ENCODE data around the gene ZNF740. TPM values are rescaled to one million over a fixed set of nuclear protein-coding genes. Genes with fewer than 3 reads are reported as not detected.

The ZNF740 gene
- total RNA-seq, 1 experiment from 2014 or later: 41.2 TPM

DNA sequence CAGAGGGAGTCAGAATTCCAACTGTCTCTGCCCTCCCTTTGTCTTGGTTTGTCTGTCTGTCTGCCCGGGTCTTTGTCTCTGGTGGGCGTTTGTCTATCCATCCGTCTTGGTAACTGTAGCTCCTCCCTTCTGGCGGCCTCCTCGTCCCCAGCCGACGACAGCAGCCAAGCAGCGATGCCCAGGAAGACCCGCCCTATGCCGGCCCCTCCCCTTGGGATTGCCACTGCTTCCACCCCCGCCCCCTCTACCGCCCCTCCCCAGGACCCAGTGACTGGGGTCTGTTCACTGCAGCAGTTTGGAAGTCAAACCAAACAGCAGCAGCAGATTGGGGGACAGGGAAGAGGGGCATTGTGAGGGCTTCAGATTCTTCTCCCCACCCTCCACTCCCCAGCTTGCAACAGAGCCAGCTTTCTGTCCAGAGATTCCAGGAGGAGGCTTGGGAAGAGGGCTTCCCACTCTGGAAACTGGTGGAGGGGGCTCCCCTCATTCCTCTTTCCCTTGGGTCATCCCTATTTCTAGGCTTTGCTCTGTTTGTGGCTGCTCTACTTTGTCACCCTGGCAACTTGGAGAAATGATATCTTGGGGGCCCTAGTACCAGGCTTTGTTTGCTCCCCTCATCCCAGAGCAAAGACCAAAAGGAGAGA, 53.9 kb downstream of the ZNF740 start:
- H3K18ac ChIP-seq (ENCODE audit: insufficient read length, low read depth, low read length): no peak overlapping the region
- no peak overlapping the region for H4K91ac ChIP-seq (ENCODE audit: insufficient read length, low read depth, low read length)
- peaks cover 16% of the 10 kb centered on the region for H3K23me2 ChIP-seq (ENCODE audit: insufficient read length, low read depth, low read length, poor library complexity, severe bottlenecking)
- WGBS (ENCODE audit: extremely low coverage, insufficient read length, low lambda C conversion rate): no CpG with 5 or more reads among the region's 12 CpGs
- H3K4ac ChIP-seq (ENCODE audit: low read depth, low read length): no peak overlapping the region
- no peak overlapping the region for H3K9ac ChIP-seq (ENCODE audit: extremely low read depth, insufficient read length, low read length)
- H3K9me3 ChIP-seq (ENCODE audit: control insufficient read depth, low read depth, low read length): no peaks in the 10 kb centered on the region
- no peak overlapping the region for H2AK5ac ChIP-seq (ENCODE audit: insufficient read length, low read length)
- peaks cover 14% of the 10 kb centered on the region for H3K27me3 Mint-ChIP-seq (ENCODE audit: low read depth)
- H3K4me2 ChIP-seq (ENCODE audit: insufficient read depth, insufficient read length, low read length): peak overlapping the region; percentile 25
- peaks cover 64 to 65% of the 10 kb centered on the region in 2 experiments for H3K4me1 Mint-ChIP-seq
- no peak overlapping the region for H3K23ac ChIP-seq (ENCODE audit: insufficient read length, low read depth, low read length)
- no peak overlapping the region for H3K27ac ChIP-seq (ENCODE audit: insufficient read length, low read depth, low read length)
- H3K27me3 ChIP-seq (ENCODE audit: insufficient read depth, low read length): peaks cover 3% of the 10 kb centered on the region
- H4K8ac ChIP-seq (replicated peaks; ENCODE audit: insufficient read length, low read depth, low read length): no peak overlapping the region
- no peak overlapping the region for H2BK20ac ChIP-seq (ENCODE audit: low read depth, low read length, poor library complexity, severe bottlenecking)
- no peak overlapping the region for H4K5ac ChIP-seq (ENCODE audit: insufficient read length, low read depth, low read length)
- H3K36me3 Mint-ChIP-seq (ENCODE audit: insufficient read depth in 1 of 3, low read depth in 3 of 3): peaks cover 0 to under 1% (median 0%) of the 10 kb centered on the region in 3 experiments; a peak in 2 of 7 replicates
- H2BK120ac ChIP-seq (ENCODE audit: low read depth, low read length, poor library complexity, severe bottlenecking): no peak overlapping the region
- peak; percentile 91 for DNase-seq
- no peaks in the 10 kb centered on the region for H3K9me3 Mint-ChIP-seq
- TF ChIP-seq, protein P1, sequence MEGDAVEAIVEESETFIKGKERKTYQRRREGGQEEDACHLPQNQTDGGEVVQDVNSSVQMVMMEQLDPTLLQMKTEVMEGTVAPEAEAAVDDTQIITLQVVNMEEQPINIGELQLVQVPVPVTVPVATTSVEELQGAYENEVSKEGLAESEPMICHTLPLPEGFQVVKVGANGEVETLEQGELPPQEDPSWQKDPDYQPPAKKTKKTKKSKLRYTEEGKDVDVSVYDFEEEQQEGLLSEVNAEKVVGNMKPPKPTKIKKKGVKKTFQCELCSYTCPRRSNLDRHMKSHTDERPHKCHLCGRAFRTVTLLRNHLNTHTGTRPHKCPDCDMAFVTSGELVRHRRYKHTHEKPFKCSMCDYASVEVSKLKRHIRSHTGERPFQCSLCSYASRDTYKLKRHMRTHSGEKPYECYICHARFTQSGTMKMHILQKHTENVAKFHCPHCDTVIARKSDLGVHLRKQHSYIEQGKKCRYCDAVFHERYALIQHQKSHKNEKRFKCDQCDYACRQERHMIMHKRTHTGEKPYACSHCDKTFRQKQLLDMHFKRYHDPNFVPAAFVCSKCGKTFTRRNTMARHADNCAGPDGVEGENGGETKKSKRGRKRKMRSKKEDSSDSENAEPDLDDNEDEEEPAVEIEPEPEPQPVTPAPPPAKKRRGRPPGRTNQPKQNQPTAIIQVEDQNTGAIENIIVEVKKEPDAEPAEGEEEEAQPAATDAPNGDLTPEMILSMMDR (conservative IDR thresholded peaks at IDR 0.05): no peak
- no peak overlapping the region for H2AFZ ChIP-seq (ENCODE audit: low read length)
- no peak overlapping the region for H3K56ac ChIP-seq (ENCODE audit: insufficient read length, low read depth, low read length)
- H4K20me1 ChIP-seq (ENCODE audit: control insufficient read depth, insufficient read depth, insufficient read length): no peaks in the 10 kb centered on the region
- no peak overlapping the region for H3T11ph ChIP-seq (ENCODE audit: low read length)
- no peaks in the 10 kb centered on the region for H3K79me1 ChIP-seq (ENCODE audit: insufficient read depth, low read depth, low read length, poor library complexity, severe bottlenecking)
- peak overlapping the region; percentile 16 to 67; a peak in 3 of 5 replicates for H3K4me3 Mint-ChIP-seq
- H2BK5ac ChIP-seq (ENCODE audit: insufficient read length, low read length): no peak overlapping the region
- H2BK12ac ChIP-seq (ENCODE audit: insufficient read length, low read depth, low read length): no peak overlapping the region
- H3K4me1 ChIP-seq (ENCODE audit: insufficient read depth, low read length): peaks cover 22% of the 10 kb centered on the region; the same call in 1 of the 2 replicates
- H3K14ac ChIP-seq (ENCODE audit: insufficient read depth, low read length): no peak overlapping the region
- no peak overlapping the region for H2BK15ac ChIP-seq (ENCODE audit: low read depth, low read length)
- peak overlapping the region in 2 of 3 experiments; percentile 78 to 84; a peak in 5 of 7 replicates for H3K27ac Mint-ChIP-seq
- H3K79me2 ChIP-seq (ENCODE audit: insufficient read depth, low read length): no peaks in the 10 kb centered on the region; the same call in 1 of the 2 replicates
